Osteoblast (primary cell): ENCODE measurements around the gene HPRT1. TPM values are rescaled to one million over a fixed set of nuclear protein-coding genes. Genes with fewer than 3 reads are reported as not detected.
"Not testable (repeated sequence)": the region's sequence is repeated elsewhere in the genome, so short reads cannot be mapped to it uniquely, and the experiment has no call there.

Source experiments
- DNase-seq: peaks from one replicate; pipeline ENCODE4 v3.0.0; 2011; ENCODE audit warnings: low spot score, mixed read lengths; ENCODE audit not compliant: insufficient read length; ENCODE audit errors: missing footprints
- H2AFZ ChIP-seq: 2 replicates; pipeline ENCODE4 v1.6.0; 2011; ENCODE audit warnings: mild to moderate bottlenecking, low read length
- H3K27ac ChIP-seq: 2 replicates; pipeline ENCODE4 v1.5.1; 2011; ENCODE audit warnings: mild to moderate bottlenecking, low read depth, low read length, moderate library complexity
- H3K27me3 ChIP-seq: 2 replicates; pipeline ENCODE4 v1.6.0; 2012; ENCODE audit warnings: mild to moderate bottlenecking, control low read depth, inconsistent platforms, low read length, moderate library complexity; ENCODE audit not compliant: insufficient read depth
- H3K36me3 ChIP-seq: 2 replicates; pipeline ENCODE4 v1.5.1; 2011; ENCODE audit warnings: mild to moderate bottlenecking, low read length, control low read depth, moderate library complexity; ENCODE audit not compliant: insufficient read depth
- H3K4me1 ChIP-seq: 2 replicates; pipeline ENCODE4 v1.5.1; 2011; ENCODE audit warnings: mild to moderate bottlenecking, low read length, control low read depth, moderate library complexity; ENCODE audit not compliant: insufficient read depth
- H3K4me2 ChIP-seq: 2 replicates; pipeline ENCODE4 v1.6.0; 2011; ENCODE audit warnings: mild to moderate bottlenecking, low read length; ENCODE audit not compliant: insufficient read depth
- H3K4me3 ChIP-seq: fragments of 200-600 bp; sonication (generic); 3 replicates; pipeline ENCODE4 v1.5.1; 2012; ENCODE audit warnings: mild to moderate bottlenecking, low read length, inconsistent platforms; ENCODE audit not compliant: insufficient read depth
- H3K79me2 ChIP-seq: 2 replicates; pipeline ENCODE4 v1.6.0; 2012; ENCODE audit warnings: mild to moderate bottlenecking, low read length, control low read depth, inconsistent platforms; ENCODE audit not compliant: insufficient read depth
- H3K9me3 ChIP-seq: 2 replicates; pipeline ENCODE4 v1.5.1; 2011; ENCODE audit warnings: low read depth, low read length, control low read depth
- H4K20me1 ChIP-seq: 2 replicates; pipeline ENCODE4 v1.6.0; 2012; ENCODE audit warnings: mild to moderate bottlenecking, low read length, control low read depth; ENCODE audit not compliant: insufficient read depth
- CTCF ChIP-seq: IDR thresholded peaks from 2 replicates; pipeline ENCODE4 v1.5.1; 2011; ENCODE audit warnings: mild to moderate bottlenecking, low read depth, low read length, moderate library complexity; ENCODE audit errors: extremely low read depth
- total RNA-seq: library from RNA; depleted of rRNA; stranded (reverse); fragments of >200 nt; gene quantifications from 2 replicates; pipeline ENCODE4 v1.2.3, GENCODE V29; 2012

Gene HPRT1
- total RNA-seq, 1 donor = 6.2 TPM

DNA sequence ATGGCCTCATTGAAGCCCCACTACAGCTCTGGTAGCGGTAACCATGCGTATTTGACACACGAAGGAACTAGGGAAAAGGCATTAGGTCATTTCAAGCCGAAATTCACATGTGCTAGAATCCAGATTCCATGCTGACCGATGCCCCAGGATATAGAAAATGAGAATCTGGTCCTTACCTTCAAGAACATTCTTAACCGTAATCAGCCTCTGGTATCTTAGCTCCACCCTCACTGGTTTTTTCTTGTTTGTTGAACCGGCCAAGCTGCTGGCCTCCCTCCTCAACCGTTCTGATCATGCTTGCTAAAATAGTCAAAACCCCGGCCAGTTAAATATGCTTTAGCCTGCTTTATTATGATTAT, 876 bp downstream of the HPRT1 start:
- no peak for DNase-seq
- Histone ChIP-seq H3K4me3 (peak overlapping the region; percentile 76), H3K36me3 (no peaks in the 10 kb centered on the region), H2AFZ (peak overlapping the region; percentile 39), H3K79me2 (peaks cover 31% of the 10 kb centered on the region), H3K27ac (no peak overlapping the region), H4K20me1 (no peaks in the 10 kb centered on the region), H3K27me3 (no peaks in the 10 kb centered on the region), H3K9me3 (no peaks in the 10 kb centered on the region), H3K4me2 (peak overlapping the region; percentile 71), H3K4me1 (no peaks in the 10 kb centered on the region)
- no peak for TF ChIP-seq CTCF

- no peak for DNase-seq
- no peaks in the 10 kb centered on the region for H3K9me3 ChIP-seq
- H3K4me2 ChIP-seq = peak overlapping the region; percentile 71
- peaks cover 31% of the 10 kb centered on the region for H3K79me2 ChIP-seq
- H3K36me3 ChIP-seq = no peaks in the 10 kb centered on the region
- no peak for TF ChIP-seq CTCF
- H3K27ac ChIP-seq = no peak overlapping the region
- no peaks in the 10 kb centered on the region for H3K4me1 ChIP-seq
- H3K27me3 ChIP-seq = no peaks in the 10 kb centered on the region
- H4K20me1 ChIP-seq = no peaks in the 10 kb centered on the region
- H2AFZ ChIP-seq = no peak overlapping the region
- H3K4me3 ChIP-seq = no peak overlapping the region
Observed at GRCh38 chrX:134461437-134461836, 1.5 kb downstream of the HPRT1 start.

DNA sequence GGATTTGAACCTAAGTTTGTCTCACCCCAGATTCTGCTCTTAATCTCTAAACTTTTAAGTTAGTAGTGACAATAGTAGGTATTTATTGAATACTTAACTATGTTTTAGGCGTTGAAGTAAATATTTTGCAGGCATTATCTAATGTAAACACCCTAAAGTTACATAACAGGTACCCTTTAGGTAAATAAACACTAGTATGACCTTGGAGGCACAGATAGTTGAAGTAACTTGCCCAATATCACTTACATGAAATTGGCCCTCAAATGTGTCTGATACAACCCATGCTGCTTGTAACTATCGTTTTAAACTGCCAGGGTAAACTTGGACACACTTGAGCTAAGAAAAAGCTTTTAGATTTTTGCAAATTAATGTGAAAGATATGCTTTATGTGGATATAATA, 3.0 kb downstream of the HPRT1 start:
- no peak overlapping the region for H3K27ac ChIP-seq
- no peak for DNase-seq
- no peak for TF ChIP-seq CTCF
- H4K20me1 ChIP-seq = no peaks in the 10 kb centered on the region
- H3K4me3 ChIP-seq = no peak overlapping the region
- H3K79me2 ChIP-seq = peaks cover 33% of the 10 kb centered on the region
- H3K4me1 ChIP-seq = no peaks in the 10 kb centered on the region
- no peak overlapping the region for H3K4me2 ChIP-seq
- no peaks in the 10 kb centered on the region for H3K27me3 ChIP-seq
- H3K36me3 ChIP-seq = no peaks in the 10 kb centered on the region
- no peaks in the 10 kb centered on the region for H3K9me3 ChIP-seq
- no peak overlapping the region for H2AFZ ChIP-seq

DNA sequence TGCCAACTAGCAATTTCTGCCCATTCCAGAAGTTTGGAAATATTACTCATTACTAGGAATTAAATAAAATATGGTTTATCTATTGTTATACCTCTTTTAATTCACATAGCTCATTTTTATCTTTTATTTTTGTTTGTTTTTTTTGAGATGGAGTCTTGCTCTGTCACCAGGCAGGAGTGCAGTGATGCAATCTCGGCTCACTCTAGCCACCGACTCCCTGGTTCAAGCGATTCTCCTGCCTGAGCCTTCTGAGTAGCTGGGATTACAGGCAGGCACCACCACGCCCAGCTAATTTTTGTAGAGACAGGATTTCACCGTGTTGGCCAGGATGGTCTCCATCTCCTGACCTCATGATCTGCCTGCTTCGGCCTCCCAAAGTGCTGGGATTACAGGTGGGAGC, 4.5 kb downstream of the HPRT1 start:
- not testable (repeated sequence) for H3K27ac ChIP-seq, H3K9me3 ChIP-seq, H3K4me3 ChIP-seq, H3K27me3 ChIP-seq, H3K4me2 ChIP-seq, DNase-seq, H2AFZ ChIP-seq, H3K36me3 ChIP-seq, H4K20me1 ChIP-seq, H3K4me1 ChIP-seq
- peaks cover 33% of the 10 kb centered on the region for H3K79me2 ChIP-seq

DNA sequence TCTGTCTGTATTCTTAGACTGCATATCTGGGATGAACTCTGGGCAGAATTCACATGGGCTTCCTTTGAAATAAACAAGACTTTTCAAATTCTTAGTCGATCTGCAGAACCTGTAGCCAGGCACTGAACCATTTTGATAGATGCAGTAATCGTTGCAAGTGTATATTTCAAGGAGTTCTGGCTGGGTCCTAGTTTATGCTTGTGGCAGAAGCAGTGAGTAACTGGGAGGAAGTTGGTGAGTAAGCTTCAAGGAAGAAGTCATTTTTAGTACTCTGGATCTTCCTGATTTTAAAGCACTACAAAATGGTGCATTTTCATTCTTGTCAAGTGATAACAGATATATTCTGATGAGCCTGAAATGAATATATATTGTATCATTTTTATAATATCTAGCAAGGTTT, 9.5 kb downstream of the HPRT1 start:
- Histone ChIP-seq H3K27ac (no peak overlapping the region), H4K20me1 (no peaks in the 10 kb centered on the region), H3K4me3 (no peak overlapping the region), H2AFZ (no peak overlapping the region), H3K79me2 (peaks cover 10% of the 10 kb centered on the region), H3K36me3 (no peaks in the 10 kb centered on the region), H3K4me2 (no peak overlapping the region), H3K4me1 (peaks cover 3% of the 10 kb centered on the region), H3K27me3 (no peaks in the 10 kb centered on the region), H3K9me3 (no peaks in the 10 kb centered on the region)
- DNase-seq = peak; percentile 68
- no peak for TF ChIP-seq CTCF
